K562 (cell line): Measurements from ENCODE around the gene DST. TPM values are rescaled to one million over a fixed set of nuclear protein-coding genes. Genes with fewer than 3 reads are reported as not detected.

ENCODE experiments used
- ATAC-seq: fragments of 200-7000 bp; cut with Tn5 transposase; 3 replicates; pipeline ENCODE4 v1.9.1; 2020; ENCODE audit warnings: moderate library complexity
- BruUV-seq: library from RNA; stranded (reverse); fragments of 400-500 nt; replicated peaks from 2 replicates; lab custom pipeline; 2021; lab: Mats Ljungman, UMichigan
- CTCF ChIA-PET: fragments of 300-600 bp; formaldehyde crosslinking; extraction: SDS; loops from one replicate; lab custom pipeline; 2021; ENCODE audit warnings: low intra/inter-chr PET ratio; lab: Yijun Ruan, JAX
- POLR2A ChIA-PET: fragments of 300-600, 350-650 bp; sonication (Branson Sonifier 250); formaldehyde crosslinking; extraction: SDS; loops from one replicate; lab custom pipeline; 2021; ENCODE audit warnings: antibody characterized with exemption, inconsistent platforms; lab: Yijun Ruan, JAX
- DNase-seq, 4 experiments: peaks; one replicate each; pipeline versions ENCODE4 v3.0.0 to v3.0.0-alpha.2; 2011 to 2018; ENCODE audit warnings: low spot score in 3 of 4, mixed read lengths in 3 of 4; ENCODE audit errors: extremely low read depth in 1 of 4
- FAIRE-seq: peaks from 2 replicates; lab custom pipeline; 2011; peaks lifted over from hg19 to GRCh38; lab: Jason Lieb, UNC
- H2AFZ ChIP-seq: 2 replicates; pipeline ENCODE4 v1.6.0; 2011; ENCODE audit warnings: low read depth, low read length, control low read depth, inconsistent platforms
- H3K27ac ChIP-seq: fragments of 200-600 bp; 3 replicates; pipeline ENCODE4 v1.8.0; 2011; ENCODE audit warnings: low read depth, mild to moderate bottlenecking, control low read depth, inconsistent platforms, low read length, moderate library complexity, mixed read lengths; ENCODE audit errors: extremely low read depth
- H3K27me3 ChIP-seq, 2 experiments: fragments of 300-600 bp in 1 of 2; 2 replicates in 1 of 2; 3 replicates in 1 of 2; pipeline versions ENCODE4 v1.6.0 to v1.8.0; 2011; ENCODE audit warnings: inconsistent platforms in 2 of 2, low read length in 2 of 2, mild to moderate bottlenecking in 1 of 2, mixed read lengths in 1 of 2, moderate library complexity in 1 of 2; ENCODE audit not compliant: control insufficient read depth in 2 of 2, insufficient read depth in 2 of 2
- H3K36me3 ChIP-seq: fragments of 300-600 bp; 3 replicates; pipeline ENCODE4 v1.8.0; 2011; ENCODE audit warnings: mild to moderate bottlenecking, low read length, inconsistent platforms; ENCODE audit not compliant: control insufficient read depth, insufficient read depth
- H3K4me1 ChIP-seq, 2 experiments: fragments of 200-600 bp in 1 of 2; replicated peaks in 1 of 2; 2 replicates in 1 of 2; 3 replicates in 1 of 2; pipeline versions ENCODE4 v1.5.1 to v1.8.0; 2011; ENCODE audit warnings: inconsistent platforms in 2 of 2, low read length in 2 of 2, mild to moderate bottlenecking in 1 of 2, mixed read lengths in 1 of 2, moderate library complexity in 1 of 2; ENCODE audit not compliant: control insufficient read depth in 2 of 2, insufficient read depth in 2 of 2
- H3K4me2 ChIP-seq: 2 replicates; pipeline ENCODE4 v1.6.1; 2011; ENCODE audit warnings: low read length, control low read depth, inconsistent platforms, mixed read lengths; ENCODE audit not compliant: insufficient read depth
- H3K4me3 ChIP-seq: fragments of 200-600 bp; sonication (generic), shearing (Covaris generic); 2 replicates; pipeline ENCODE4 v1.5.1; 2016; ENCODE audit warnings: control low read depth, inconsistent platforms
- H3K79me2 ChIP-seq: fragments of 200-600 bp; 3 replicates; pipeline ENCODE4 v1.8.0; 2011; ENCODE audit warnings: low read length, inconsistent platforms; ENCODE audit not compliant: control insufficient read depth, insufficient read depth
- H3K9ac ChIP-seq, 2 experiments: 2 replicates each; pipeline versions ENCODE4 v1.6.0 to v1.6.1; 2011; ENCODE audit warnings: low read depth in 2 of 2, low read length in 2 of 2, control low read depth in 1 of 2, inconsistent platforms in 1 of 2, mild to moderate bottlenecking in 1 of 2, mixed read lengths in 1 of 2; ENCODE audit not compliant: insufficient read depth in 1 of 2
- H3K9me1 ChIP-seq: one replicate; pipeline ENCODE4 v1.6.0; 2011; ENCODE audit warnings: inconsistent platforms, mild to moderate bottlenecking, low read length, moderate library complexity; ENCODE audit not compliant: control insufficient read depth, insufficient read depth
- H3K9me3 ChIP-seq: replicated peaks from 2 replicates; pipeline ENCODE4 v1.5.1; 2011; ENCODE audit warnings: low read depth, low read length, inconsistent platforms; ENCODE audit not compliant: control insufficient read depth, insufficient read depth
- H4K20me1 ChIP-seq: replicated peaks from 2 replicates; pipeline ENCODE4 v1.6.1; 2011; ENCODE audit warnings: low read length, inconsistent platforms, mixed read lengths; ENCODE audit not compliant: control insufficient read depth, insufficient read depth
- FUS ChIP-seq: fragments of 200-400 bp; formaldehyde crosslinking; optimal IDR thresholded peaks from 2 replicates; pipeline ENCODE3; 2017; ENCODE audit warnings: low read depth, low read length
- JUND ChIP-seq, 2 experiments: IDR thresholded peaks; 2 replicates in 1 of 2; 3 replicates in 1 of 2; pipeline ENCODE4 v1.6.1; 2011; ENCODE audit warnings: borderline replicate concordance in 2 of 2, low read depth in 2 of 2, low read length in 2 of 2, improper control_type of control experiment in 1 of 2, missing biosample characterization in 1 of 2, missing genetic modification characterization in 1 of 2, missing genetic modification reagents in 1 of 2
- LARP7 ChIP-seq: fragments of 450-650 bp; IDR thresholded peaks from 2 replicates; pipeline ENCODE4 v1.6.1; 2016
- NR2C1 ChIP-seq, 2 experiments: fragments of 450-650 bp; IDR thresholded peaks; 2 replicates each; pipeline ENCODE4 v1.6.1; 2017; ENCODE audit warnings: mild to moderate bottlenecking in 2 of 2, antibody characterized with exemption in 1 of 2, inconsistent platforms in 1 of 2, missing compliant biosample characterization in 1 of 2, missing genetic modification characterization in 1 of 2
- TARDBP ChIP-seq: fragments of 450-650 bp; IDR thresholded peaks from 2 replicates; pipeline ENCODE4 v1.6.1; 2016
- TGIF2 ChIP-seq: sonication (generic); formaldehyde crosslinking; IDR thresholded peaks from 2 replicates; pipeline ENCODE4 v1.8.1; 2022; ENCODE audit warnings: mild to moderate bottlenecking, missing genetic modification reagents, moderate library complexity
- ZNF274 ChIP-seq: IDR thresholded peaks from 2 replicates; pipeline ENCODE4 v1.6.1; 2011; ENCODE audit warnings: low read depth, mild to moderate bottlenecking, low read length, moderate library complexity, borderline replicate concordance
- ZNF407 ChIP-seq: fragments of 450-650 bp; IDR thresholded peaks from 2 replicates; pipeline ENCODE4 v1.6.1; 2016; ENCODE audit warnings: low read depth
- ZNF551 ChIP-seq: fragments of 250-450 bp; sonication (Bioruptor Pico); IDR thresholded peaks from 2 replicates; pipeline ENCODE4 v1.5.0; 2021; ENCODE audit warnings: mild to moderate bottlenecking, moderate library complexity
- WGBS: fragments of 100-300 bp; shearing (Covaris generic); methylation state at CpG from one replicate; pipeline ENCODE4 v1.1.6; 2016; ENCODE audit warnings: low coverage, mixed read lengths; ENCODE audit not compliant: insufficient coverage; ENCODE audit errors: missing lambda C conversion rate; 5-methylcytosine and 5-hydroxymethylcytosine counted together
- in situ Hi-C: fragments of 300-500 bp; cut with MboI; formaldehyde crosslinking; loops from 4 replicates; pipeline ENCODE4 v1.15.0; 2018; ENCODE audit warnings: inconsistent platforms, mixed read lengths
- intact Hi-C: fragments of 100-400 bp; cut with micrococcal nuclease; formaldehyde crosslinking; loops from 2 replicates; pipeline ENCODE4 v1.14.2; 2022
- polyA plus RNA-seq, 8 experiments: library from polyadenylated mRNA; depleted of rRNA in 4 of 8; stranded (reverse) in 5 of 8; unstranded in 3 of 8; fragments of >200 nt; fragmentation: Nextera tagmentation in 2 of 8; fragmentation: Illumina TruSeq in 1 of 8; extraction: Ambion mirVana in 2 of 8; extraction: Trizol in 1 of 8; gene quantifications; 2 replicates each; pipeline versions ENCODE4 v1.2.1 to v1.2.3, GENCODE V29; 2011 to 2014; ENCODE audit warnings: inconsistent platforms in 1 of 8, missing spikeins in 1 of 8
- total RNA-seq, 7 experiments: library from RNA; depleted of rRNA in 6 of 7; stranded (reverse); fragments of >200 nt in 6 of 7; fragmentation: Illumina TruSeq in 2 of 7; extraction: Trizol in 2 of 7; gene quantifications; 2 replicates each; pipeline versions ENCODE4 v1.2.1 to v1.2.3, GENCODE V29; 2011 to 2021; ENCODE audit warnings: low replicate concordance in 1 of 7
- TF ChIP-seq, protein P1 (sequence below): fragments of 250-450 bp; sonication (Bioruptor Pico); IDR thresholded peaks from 2 replicates; pipeline ENCODE4 v1.8.0; 2021; ENCODE audit warnings: moderate library complexity, mild to moderate bottlenecking, inconsistent platforms

DST gene
- total and polyA plus RNA-seq, 9 of the 15 experiments (the other 6 are each of a cell fraction or from before 2014, with no cell fraction given), result 5.2 to 21.9 (median 13.3) TPM

DNA sequence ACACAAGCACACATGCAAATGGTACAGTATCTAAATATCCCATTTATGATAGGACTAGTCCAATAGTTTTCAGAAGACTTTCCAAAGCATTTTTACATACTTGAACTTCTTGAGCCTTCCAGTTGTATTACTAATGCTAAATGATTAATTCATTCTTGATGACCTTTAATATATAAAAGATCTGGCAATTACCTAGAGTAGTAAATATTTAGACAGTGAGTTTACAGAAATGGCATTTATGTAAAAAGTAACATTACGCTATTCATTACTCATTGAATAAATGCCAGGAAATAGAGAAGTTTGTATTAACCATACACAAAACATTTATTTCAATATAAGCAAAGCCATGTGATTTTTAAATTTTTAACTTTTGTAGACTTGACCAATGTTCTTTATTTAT lies 158.8 kb downstream of the DST start:
- Histone ChIP-seq H3K27ac (no peak overlapping the region), H4K20me1 (no peaks in the 10 kb centered on the region), H3K9ac (no peak overlapping the region), H3K4me3 (no peak overlapping the region), H3K79me2 (no peaks in the 10 kb centered on the region), H3K4me1 (no peaks in the 10 kb centered on the region), H2AFZ (no peak overlapping the region), H3K9me1 (no peaks in the 10 kb centered on the region), H3K9me3 (no peaks in the 10 kb centered on the region), H3K36me3 (peaks cover 4% of the 10 kb centered on the region; the same call in 1 of the 3 replicates)
- WGBS, result 80% methylated on average over 1 of the region's 1 CpG
- POLR2A ChIA-PET, result no interaction called here
- intact Hi-C loops, result no loop called here
- no TSS peak for BruUV-seq
- FAIRE-seq, result no peak
- no peak for TF ChIP-seq ZNF274
- TF ChIP-seq, protein P1, sequence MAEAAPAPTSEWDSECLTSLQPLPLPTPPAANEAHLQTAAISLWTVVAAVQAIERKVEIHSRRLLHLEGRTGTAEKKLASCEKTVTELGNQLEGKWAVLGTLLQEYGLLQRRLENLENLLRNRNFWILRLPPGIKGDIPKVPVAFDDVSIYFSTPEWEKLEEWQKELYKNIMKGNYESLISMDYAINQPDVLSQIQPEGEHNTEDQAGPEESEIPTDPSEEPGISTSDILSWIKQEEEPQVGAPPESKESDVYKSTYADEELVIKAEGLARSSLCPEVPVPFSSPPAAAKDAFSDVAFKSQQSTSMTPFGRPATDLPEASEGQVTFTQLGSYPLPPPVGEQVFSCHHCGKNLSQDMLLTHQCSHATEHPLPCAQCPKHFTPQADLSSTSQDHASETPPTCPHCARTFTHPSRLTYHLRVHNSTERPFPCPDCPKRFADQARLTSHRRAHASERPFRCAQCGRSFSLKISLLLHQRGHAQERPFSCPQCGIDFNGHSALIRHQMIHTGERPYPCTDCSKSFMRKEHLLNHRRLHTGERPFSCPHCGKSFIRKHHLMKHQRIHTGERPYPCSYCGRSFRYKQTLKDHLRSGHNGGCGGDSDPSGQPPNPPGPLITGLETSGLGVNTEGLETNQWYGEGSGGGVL, result no peak
- no peak for TF ChIP-seq NR2C1 (IDR thresholded peaks at IDR 0.05)
- TF ChIP-seq NR2C1 (tag; IDR thresholded peaks at IDR 0.05), result no peak
- TF ChIP-seq ZNF407, result no peak
- TF ChIP-seq ZNF551 (CRISPR knock-in tag), result no peak
- TF ChIP-seq TGIF2 (CRISPR knock-in tag), result no peak
- TF ChIP-seq JUND (IDR thresholded peaks at IDR 0.05; ENCODE audit: borderline replicate concordance, low read depth, low read length), result no peak
- TF ChIP-seq JUND (tag; IDR thresholded peaks at IDR 0.05; ENCODE audit: borderline replicate concordance, low read depth, low read length), result no peak
- TF ChIP-seq FUS, result no peak
- no peak for TF ChIP-seq TARDBP
- no peak for TF ChIP-seq LARP7
- TF ChIP-seq, all 486 proteins: peak for 0
- DNase-seq (no peak), ATAC-seq (no peak)
- no peaks in the 10 kb centered on the region for H3K27me3 ChIP-seq
- CTCF ChIA-PET, result no interaction called here
- no peak overlapping the region for H3K4me2 ChIP-seq
- in situ Hi-C loops, result no loop called here
